ENCODE data around the gene CALML5. TPM values are rescaled to one million over a fixed set of nuclear protein-coding genes. Genes with fewer than 3 reads are reported as not detected.

The CALML5 gene
- total RNA-seq, 1 donor from 2014 or later, result not detected

DNA sequence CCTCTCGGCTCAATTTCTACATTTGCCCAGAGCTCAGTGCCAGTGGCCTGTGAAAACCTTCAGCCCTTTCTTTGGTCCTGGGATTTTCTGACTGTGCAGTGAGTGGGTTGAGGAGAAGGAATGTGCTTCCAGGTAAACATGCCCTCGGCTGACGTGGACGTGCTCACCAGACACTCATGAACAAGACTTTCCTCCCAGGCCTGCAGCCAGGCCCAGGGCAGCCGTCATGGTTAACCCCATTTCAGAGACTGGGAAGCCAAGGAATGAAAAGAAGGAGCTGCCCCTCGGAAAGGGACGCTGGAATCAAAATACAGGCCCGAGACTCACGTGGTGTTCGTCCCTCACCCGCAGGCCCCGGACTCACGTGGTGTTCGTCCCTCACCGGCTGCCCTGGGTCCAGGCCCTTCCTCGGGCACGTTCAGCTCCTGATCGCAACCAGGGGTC, 8.8 kb upstream of the CALML5 start:
- no peak for DNase-seq (ENCODE audit: low read depth)
- TF ChIP-seq, protein P1, sequence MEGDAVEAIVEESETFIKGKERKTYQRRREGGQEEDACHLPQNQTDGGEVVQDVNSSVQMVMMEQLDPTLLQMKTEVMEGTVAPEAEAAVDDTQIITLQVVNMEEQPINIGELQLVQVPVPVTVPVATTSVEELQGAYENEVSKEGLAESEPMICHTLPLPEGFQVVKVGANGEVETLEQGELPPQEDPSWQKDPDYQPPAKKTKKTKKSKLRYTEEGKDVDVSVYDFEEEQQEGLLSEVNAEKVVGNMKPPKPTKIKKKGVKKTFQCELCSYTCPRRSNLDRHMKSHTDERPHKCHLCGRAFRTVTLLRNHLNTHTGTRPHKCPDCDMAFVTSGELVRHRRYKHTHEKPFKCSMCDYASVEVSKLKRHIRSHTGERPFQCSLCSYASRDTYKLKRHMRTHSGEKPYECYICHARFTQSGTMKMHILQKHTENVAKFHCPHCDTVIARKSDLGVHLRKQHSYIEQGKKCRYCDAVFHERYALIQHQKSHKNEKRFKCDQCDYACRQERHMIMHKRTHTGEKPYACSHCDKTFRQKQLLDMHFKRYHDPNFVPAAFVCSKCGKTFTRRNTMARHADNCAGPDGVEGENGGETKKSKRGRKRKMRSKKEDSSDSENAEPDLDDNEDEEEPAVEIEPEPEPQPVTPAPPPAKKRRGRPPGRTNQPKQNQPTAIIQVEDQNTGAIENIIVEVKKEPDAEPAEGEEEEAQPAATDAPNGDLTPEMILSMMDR (IDR thresholded peaks at IDR 0.05; ENCODE audit: insufficient read depth, low read length, poor library complexity, severe bottlenecking), result no peak
- no peak overlapping the region for H3K4me3 ChIP-seq (ENCODE audit: low read depth, low read length)
- H3K36me3 ChIP-seq (ENCODE audit: control insufficient read depth, insufficient read depth, low read length), result no peaks in the 10 kb centered on the region
- peaks cover 3% of the 10 kb centered on the region for H3K27me3 ChIP-seq (ENCODE audit: control insufficient read depth, insufficient read depth, low read length)

DNA sequence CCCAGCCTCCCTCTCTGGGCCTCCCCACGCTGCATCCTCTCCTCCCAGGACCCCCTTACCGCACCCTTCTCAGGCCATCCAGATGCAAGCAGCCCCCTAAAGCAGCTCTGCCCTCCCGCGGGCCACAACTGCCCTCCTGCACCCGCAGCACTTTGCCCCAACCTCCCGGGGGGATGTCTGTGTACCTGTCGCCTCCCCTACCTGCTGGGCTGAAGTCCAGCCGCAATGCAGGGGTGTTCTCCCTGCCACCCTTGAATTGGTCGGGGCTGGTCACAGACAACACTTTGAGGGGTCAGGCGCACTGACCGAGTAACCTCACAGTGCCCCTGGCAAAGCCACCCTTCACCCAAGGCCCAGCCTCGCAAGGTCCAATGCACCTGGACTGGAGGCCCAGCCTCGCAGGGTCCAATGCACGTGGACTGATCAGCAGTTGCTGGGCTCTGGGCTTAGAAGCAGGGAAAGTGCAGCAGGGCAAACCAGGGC, 8.3 kb upstream of the CALML5 start:
- Histone ChIP-seq H3K27me3 (ENCODE audit: control insufficient read depth, insufficient read depth, low read length) (peaks cover 5% of the 10 kb centered on the region), H3K4me3 (ENCODE audit: low read depth, low read length) (no peak overlapping the region), H3K36me3 (ENCODE audit: control insufficient read depth, insufficient read depth, low read length) (no peaks in the 10 kb centered on the region)
- no peak for DNase-seq (ENCODE audit: low read depth)
- TF ChIP-seq, protein P1 (IDR thresholded peaks at IDR 0.05; ENCODE audit: insufficient read depth, low read length, poor library complexity, severe bottlenecking), result no peak

DNA sequence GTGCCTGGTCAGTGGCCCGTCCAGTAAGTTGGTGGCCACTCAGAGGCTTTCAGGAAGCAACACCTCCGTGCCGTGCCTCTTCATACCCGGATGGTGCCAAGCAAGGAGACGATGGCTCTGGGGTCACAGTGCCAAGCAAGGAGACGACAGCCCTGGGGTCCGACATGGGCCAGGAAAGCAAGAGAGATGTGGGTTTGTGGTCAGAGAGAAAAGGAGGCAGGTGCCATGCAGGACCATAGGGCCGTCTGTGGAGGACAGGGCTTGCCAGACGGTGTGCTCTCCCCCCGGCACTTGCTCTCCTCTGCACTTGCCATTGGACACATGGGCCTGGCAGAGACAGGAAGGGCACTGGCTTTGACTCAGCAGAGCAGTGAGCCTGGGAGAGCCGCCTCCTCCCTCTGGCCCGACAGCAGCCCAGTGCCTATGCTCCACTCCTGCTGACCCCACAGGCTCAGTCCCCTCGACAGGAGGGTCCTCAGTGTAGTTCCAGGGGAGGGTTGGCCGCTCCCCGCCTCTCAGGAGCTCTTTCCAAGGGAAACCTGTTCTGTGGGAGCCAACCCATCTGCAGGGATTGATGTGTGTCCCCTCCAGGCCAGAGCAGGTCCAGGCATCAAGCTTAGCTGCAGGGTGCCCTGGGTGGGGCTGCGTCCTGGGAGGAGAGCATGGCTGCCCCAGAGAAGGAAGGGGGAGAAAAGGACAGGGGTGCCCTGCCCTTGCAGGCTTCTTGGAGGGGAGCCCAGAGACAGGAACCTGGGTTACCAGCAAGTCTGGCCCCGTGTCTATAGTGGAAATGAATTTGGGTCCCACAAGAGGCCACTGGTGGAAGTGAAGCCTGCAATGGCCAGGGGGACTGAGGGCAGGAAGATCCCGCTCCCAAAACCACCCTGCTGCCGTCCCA, 7.6 kb upstream of the CALML5 start:
- TF ChIP-seq, protein P1 (IDR thresholded peaks at IDR 0.05; ENCODE audit: insufficient read depth, low read length, poor library complexity, severe bottlenecking), result no peak
- Histone ChIP-seq H3K4me3 (ENCODE audit: low read depth, low read length) (no peak overlapping the region), H3K36me3 (ENCODE audit: control insufficient read depth, insufficient read depth, low read length) (no peaks in the 10 kb centered on the region), H3K27me3 (ENCODE audit: control insufficient read depth, insufficient read depth, low read length) (peaks cover 10% of the 10 kb centered on the region)
- no peak for DNase-seq (ENCODE audit: low read depth)

DNA sequence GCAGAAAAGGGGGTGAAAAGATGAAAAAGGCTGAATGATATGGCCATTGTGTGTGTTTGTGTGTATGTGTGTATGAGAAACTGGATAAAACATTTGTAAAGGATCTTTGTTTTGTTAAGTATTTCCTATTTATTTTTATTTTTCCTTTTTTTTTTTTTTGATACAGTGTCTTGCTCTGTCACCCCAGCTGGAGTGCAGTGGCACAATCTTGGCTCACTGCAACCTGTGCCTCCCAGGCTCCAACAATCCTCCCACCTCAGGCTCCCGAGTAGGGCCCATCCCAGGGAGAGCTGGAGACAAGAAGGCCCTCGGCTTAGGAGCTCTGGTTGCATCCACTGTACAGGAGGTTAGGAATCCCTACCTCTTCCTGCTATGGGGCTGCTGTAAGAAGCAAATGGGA, 6.9 kb upstream of the CALML5 start:
- H3K27me3 ChIP-seq (ENCODE audit: control insufficient read depth, insufficient read depth, low read length), result peaks cover 11% of the 10 kb centered on the region
- H3K4me3 ChIP-seq (ENCODE audit: low read depth, low read length), result no peak overlapping the region
- no peak for DNase-seq (ENCODE audit: low read depth)
- TF ChIP-seq, protein P1 (IDR thresholded peaks at IDR 0.05; ENCODE audit: insufficient read depth, low read length, poor library complexity, severe bottlenecking), result no peak
- no peaks in the 10 kb centered on the region for H3K36me3 ChIP-seq (ENCODE audit: control insufficient read depth, insufficient read depth, low read length)

DNA sequence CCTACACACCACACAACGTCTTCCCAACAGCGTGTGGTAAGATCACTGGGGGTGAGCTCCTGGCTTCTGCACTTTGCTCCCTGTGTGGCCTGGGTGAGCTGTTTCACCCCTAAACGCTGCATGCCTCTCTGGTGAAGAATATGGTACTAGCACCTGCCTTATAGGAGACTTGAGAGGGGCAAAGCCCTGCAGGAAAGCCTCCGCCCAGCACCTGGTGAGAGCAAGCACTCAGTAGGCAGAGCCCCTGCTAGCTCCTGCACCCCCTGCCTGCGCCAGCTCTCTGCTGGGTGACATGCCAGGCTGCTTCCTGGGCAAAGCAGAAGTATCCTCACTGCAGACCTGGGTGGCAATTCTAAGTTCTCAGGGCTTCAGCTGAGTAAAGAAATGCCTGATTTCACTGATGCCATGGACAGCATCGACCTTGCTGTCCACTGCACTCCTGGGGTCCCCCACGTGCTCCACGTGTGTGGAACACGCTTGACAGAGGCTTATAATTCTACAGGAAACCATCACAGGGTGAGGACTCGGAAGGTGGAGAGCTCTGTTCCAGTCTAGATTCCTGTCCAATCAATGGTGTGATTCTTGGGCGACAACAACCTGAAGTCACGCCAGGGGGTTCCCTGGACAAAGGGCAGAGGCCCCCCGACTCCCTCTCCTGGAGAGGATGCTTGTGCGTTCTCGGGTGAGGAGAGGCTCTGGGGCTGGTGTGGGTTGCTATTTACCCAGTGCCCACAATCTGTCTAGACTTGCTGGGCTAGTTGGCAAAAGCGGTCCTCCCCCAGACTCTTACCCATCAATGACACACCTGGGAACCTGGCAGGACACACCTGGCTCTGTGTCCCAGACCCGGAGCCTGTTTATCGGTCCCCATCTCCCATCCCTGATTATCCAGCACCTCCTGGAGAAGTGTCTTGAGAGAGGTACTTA, 5.0 kb upstream of the CALML5 start:
- H3K27me3 ChIP-seq (ENCODE audit: control insufficient read depth, insufficient read depth, low read length), result peaks cover 21% of the 10 kb centered on the region
- DNase-seq (ENCODE audit: low read depth), result no peak
- TF ChIP-seq, protein P1 (IDR thresholded peaks at IDR 0.05; ENCODE audit: insufficient read depth, low read length, poor library complexity, severe bottlenecking), result no peak
- no peaks in the 10 kb centered on the region for H3K36me3 ChIP-seq (ENCODE audit: control insufficient read depth, insufficient read depth, low read length)
- no peak overlapping the region for H3K4me3 ChIP-seq (ENCODE audit: low read depth, low read length)
